Vagina (tissue), 2 donors: Measurements from ENCODE around the gene GRIN3A. TPM values are rescaled to one million over a fixed set of nuclear protein-coding genes. Genes with fewer than 3 reads are reported as not detected.

Source experiments
- DNase-seq, 2 donors: peaks; one replicate each; pipeline ENCODE4 v3.0.0-alpha.2; 2017; ENCODE audit errors: extremely low spot score in 2 of 2
- H3K27ac ChIP-seq: fragments of 200-600 bp; sonication (generic); one replicate; pipeline ENCODE4 v1.5.1; 2019
- H3K27me3 ChIP-seq: fragments of 200-600 bp; sonication (generic); one replicate; pipeline ENCODE4 v1.5.1; 2019
- H3K36me3 ChIP-seq, 2 donors: fragments of 200-600 bp; sonication (generic); one replicate each; pipeline ENCODE4 v1.5.1; 2017 to 2019
- H3K4me1 ChIP-seq: fragments of 200-600 bp; sonication (generic); one replicate; pipeline ENCODE4 v1.5.1; 2019
- H3K4me3 ChIP-seq, 2 donors: fragments of 200-600 bp; sonication (generic); 1 replicate in 1 of 2; 2 replicates in 1 of 2; pipeline ENCODE4 v1.5.1; 2016 to 2019
- H3K9me3 ChIP-seq: fragments of 200-600 bp; sonication (generic); one replicate; pipeline ENCODE4 v1.5.1; 2019
- POLR2A ChIP-seq, 2 donors: fragments of 450-650 bp; IDR thresholded peaks; one replicate each; pipeline ENCODE4 v1.6.1; 2017; ENCODE audit warnings: antibody characterized with exemption in 2 of 2, mild to moderate bottlenecking in 2 of 2, moderate library complexity in 2 of 2
- POLR2AphosphoS5 ChIP-seq, 2 donors: sonication (generic); formaldehyde crosslinking; IDR thresholded peaks; one replicate each; pipeline ENCODE4 v1.9.0; 2017; ENCODE audit warnings: antibody characterized with exemption in 2 of 2, mild to moderate bottlenecking in 2 of 2, low read depth in 1 of 2; ENCODE audit not compliant: insufficient read depth in 1 of 2
- intact Hi-C: fragments of 100-400 bp; cut with DNase I; formaldehyde crosslinking; loops from one replicate; pipeline ENCODE4 v1.15.1; 2023
- total RNA-seq: library from RNA; depleted of rRNA; stranded (reverse); fragments of >200 nt; gene quantifications from one replicate; pipeline ENCODE4 v1.2.3, GENCODE V29; 2016
- TF ChIP-seq, protein P1 (sequence below), 3 experiments: fragments of 450-650 bp in 2 of 3; fragments of 200-600 bp in 1 of 3; sonication (generic) in 1 of 3; IDR thresholded peaks; one replicate each; pipeline ENCODE4 v1.5.1; 2017 to 2019; ENCODE audit warnings: antibody characterized with exemption in 3 of 3, mild to moderate bottlenecking in 2 of 3, moderate library complexity in 2 of 3

GRIN3A gene
- total RNA-seq, 1 donor from 2014 or later, result 1.5 TPM

DNA sequence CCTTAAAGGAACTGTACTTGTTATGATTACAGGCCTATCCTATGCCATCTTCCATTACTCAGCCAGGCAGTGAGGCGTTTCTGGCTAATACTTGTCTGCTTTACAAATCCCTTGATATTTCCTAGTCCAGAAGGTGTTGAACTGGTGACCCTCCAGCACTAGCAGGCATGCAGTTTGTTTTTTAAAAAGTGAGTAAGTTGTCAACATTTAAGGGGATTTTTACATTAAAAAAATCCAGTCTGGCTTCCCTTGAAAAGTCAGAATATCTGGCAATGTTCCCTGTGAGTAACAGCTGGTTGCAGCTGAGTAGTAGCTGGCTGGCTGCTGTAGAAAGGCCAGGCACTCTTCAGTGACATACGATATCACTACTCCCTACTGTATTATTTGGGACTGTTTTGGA lies 21.8 kb downstream of the GRIN3A start:
- no peak overlapping the region for H3K27ac ChIP-seq
- no peak overlapping the region for H3K4me3 ChIP-seq
- DNase-seq, result no peak
- intact Hi-C loops, result no loop called here
- no peaks in the 10 kb centered on the region for H3K4me1 ChIP-seq
- TF ChIP-seq, protein P1, sequence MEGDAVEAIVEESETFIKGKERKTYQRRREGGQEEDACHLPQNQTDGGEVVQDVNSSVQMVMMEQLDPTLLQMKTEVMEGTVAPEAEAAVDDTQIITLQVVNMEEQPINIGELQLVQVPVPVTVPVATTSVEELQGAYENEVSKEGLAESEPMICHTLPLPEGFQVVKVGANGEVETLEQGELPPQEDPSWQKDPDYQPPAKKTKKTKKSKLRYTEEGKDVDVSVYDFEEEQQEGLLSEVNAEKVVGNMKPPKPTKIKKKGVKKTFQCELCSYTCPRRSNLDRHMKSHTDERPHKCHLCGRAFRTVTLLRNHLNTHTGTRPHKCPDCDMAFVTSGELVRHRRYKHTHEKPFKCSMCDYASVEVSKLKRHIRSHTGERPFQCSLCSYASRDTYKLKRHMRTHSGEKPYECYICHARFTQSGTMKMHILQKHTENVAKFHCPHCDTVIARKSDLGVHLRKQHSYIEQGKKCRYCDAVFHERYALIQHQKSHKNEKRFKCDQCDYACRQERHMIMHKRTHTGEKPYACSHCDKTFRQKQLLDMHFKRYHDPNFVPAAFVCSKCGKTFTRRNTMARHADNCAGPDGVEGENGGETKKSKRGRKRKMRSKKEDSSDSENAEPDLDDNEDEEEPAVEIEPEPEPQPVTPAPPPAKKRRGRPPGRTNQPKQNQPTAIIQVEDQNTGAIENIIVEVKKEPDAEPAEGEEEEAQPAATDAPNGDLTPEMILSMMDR (IDR thresholded peaks at IDR 0.05), result no peak
- H3K36me3 ChIP-seq, result no peaks in the 10 kb centered on the region
- H3K9me3 ChIP-seq, result no peaks in the 10 kb centered on the region
- H3K27me3 ChIP-seq, result no peaks in the 10 kb centered on the region

DNA sequence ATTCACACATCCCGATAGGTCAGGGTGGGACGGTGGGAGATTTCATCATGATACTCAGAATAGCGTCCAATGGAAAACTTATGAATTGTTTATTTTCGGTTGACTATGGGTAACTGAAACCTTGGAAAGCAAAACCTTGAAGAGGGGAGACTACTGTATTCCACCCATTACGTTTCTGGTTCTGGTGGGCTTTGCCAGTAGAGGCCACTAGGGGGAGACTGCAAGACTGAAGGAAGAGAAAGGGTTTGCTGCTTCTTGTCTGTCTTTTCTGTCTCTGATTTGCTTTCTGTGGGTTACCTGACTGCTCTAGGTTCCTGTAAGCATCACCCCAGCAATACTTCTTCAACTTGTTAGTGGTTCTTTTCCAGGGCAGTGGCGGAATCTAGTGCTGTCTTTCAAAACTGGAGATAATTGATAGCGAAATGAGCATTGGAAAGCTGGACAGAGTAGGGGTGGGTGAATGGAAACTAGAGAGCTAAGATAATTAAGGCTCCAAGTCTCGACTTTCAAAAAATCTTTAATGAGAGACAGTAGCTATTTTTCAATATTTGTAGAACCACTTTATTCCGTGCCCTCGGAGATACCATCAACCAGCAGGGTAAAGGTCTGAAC lies 27.0 kb downstream of the GRIN3A start:
- no peak overlapping the region for H3K4me3 ChIP-seq
- intact Hi-C loops, result no loop called here
- no peaks in the 10 kb centered on the region for H3K4me1 ChIP-seq
- no peaks in the 10 kb centered on the region for H3K27me3 ChIP-seq
- TF ChIP-seq POLR2AphosphoS5 (IDR thresholded peaks at IDR 0.05; ENCODE audit: insufficient read depth in 1 of 2, low read depth in 1 of 2), result no peak
- TF ChIP-seq, protein P1 (IDR thresholded peaks at IDR 0.05), result no peak
- no peak for DNase-seq
- H3K27ac ChIP-seq, result no peak overlapping the region
- no peaks in the 10 kb centered on the region for H3K9me3 ChIP-seq
- no peaks in the 10 kb centered on the region for H3K36me3 ChIP-seq

DNA sequence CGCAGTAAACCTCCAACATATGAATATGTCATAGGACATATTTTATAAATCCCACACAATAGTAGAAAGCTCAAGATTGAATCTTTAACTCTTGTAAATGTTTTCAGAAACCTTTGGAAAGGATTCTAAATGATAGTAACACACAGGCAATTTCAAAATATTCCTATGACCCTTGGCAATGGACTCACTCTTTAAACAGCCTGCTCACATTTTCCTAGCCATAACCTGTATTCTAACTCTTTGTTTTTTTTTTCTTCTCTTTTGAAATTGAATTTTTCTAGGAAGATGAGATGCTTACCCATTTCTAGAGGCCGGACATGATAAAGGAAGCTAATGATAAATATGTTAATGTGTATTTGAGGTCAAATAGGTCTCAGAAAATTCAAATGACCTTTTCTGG lies 29.6 kb downstream of the GRIN3A start:
- no peak for DNase-seq
- Histone ChIP-seq H3K27me3 (no peaks in the 10 kb centered on the region), H3K4me3 (no peak overlapping the region), H3K27ac (no peak overlapping the region), H3K4me1 (no peaks in the 10 kb centered on the region), H3K36me3 (no peaks in the 10 kb centered on the region), H3K9me3 (no peaks in the 10 kb centered on the region)
- TF ChIP-seq POLR2A (IDR thresholded peaks at IDR 0.05) (no peak), POLR2AphosphoS5 (IDR thresholded peaks at IDR 0.05; ENCODE audit: insufficient read depth in 1 of 2, low read depth in 1 of 2) (no peak)
- TF ChIP-seq, protein P1 (IDR thresholded peaks at IDR 0.05), result no peak
- intact Hi-C loops, result no loop called here

DNA sequence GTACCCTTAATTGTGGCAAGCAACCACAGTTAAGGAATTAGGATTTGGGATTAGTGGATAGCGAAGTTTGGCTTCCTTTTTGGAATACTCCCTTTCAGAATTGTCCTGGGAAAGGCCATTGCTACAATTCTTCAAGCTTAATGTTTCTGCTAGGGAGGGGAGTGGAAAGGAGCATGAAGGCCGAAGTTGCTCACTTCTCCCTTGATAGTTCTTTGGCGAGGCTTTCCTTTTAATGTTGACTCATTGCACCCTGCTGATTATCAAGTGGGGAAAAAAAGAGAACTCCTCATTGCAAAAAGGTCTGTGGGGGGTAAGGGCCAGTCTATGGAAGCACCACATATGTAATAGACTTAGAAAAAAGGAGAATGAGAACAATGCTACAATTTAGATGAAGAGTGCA lies 30.7 kb downstream of the GRIN3A start:
- TF ChIP-seq, protein P1 (IDR thresholded peaks at IDR 0.05), result no peak
- TF ChIP-seq POLR2A (IDR thresholded peaks at IDR 0.05) (no peak), POLR2AphosphoS5 (IDR thresholded peaks at IDR 0.05; ENCODE audit: insufficient read depth in 1 of 2, low read depth in 1 of 2) (no peak)
- no peak overlapping the region for H3K27ac ChIP-seq
- no peaks in the 10 kb centered on the region for H3K36me3 ChIP-seq
- H3K9me3 ChIP-seq, result no peaks in the 10 kb centered on the region
- intact Hi-C loops, result no loop called here
- H3K4me3 ChIP-seq, result no peak overlapping the region
- H3K27me3 ChIP-seq, result no peaks in the 10 kb centered on the region
- H3K4me1 ChIP-seq, result no peaks in the 10 kb centered on the region
- no peak for DNase-seq

DNA sequence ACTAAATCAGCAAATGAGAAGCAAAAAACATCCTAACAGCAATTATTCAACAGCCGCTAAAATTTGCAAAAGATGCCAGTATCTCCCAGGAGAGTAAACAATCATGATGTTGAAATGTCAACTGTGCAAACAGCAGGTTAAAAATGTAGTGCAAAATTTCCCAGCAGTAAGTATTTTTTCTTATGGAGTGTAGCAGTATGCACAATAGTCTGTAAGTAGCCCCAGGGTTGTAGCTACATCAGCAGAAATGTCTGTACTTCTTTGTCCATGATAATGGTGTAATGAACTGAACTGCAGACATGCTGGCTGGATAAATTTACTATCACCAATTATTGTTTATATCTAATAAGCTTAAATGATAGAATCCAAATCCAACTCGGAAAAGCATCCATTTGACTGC lies 31.4 kb downstream of the GRIN3A start:
- H3K4me1 ChIP-seq, result no peaks in the 10 kb centered on the region
- no peaks in the 10 kb centered on the region for H3K27me3 ChIP-seq
- no peaks in the 10 kb centered on the region for H3K36me3 ChIP-seq
- TF ChIP-seq, protein P1 (IDR thresholded peaks at IDR 0.05), result no peak
- TF ChIP-seq POLR2AphosphoS5 (IDR thresholded peaks at IDR 0.05; ENCODE audit: insufficient read depth in 1 of 2, low read depth in 1 of 2) (no peak), POLR2A (IDR thresholded peaks at IDR 0.05) (no peak)
- DNase-seq, result no peak
- no peaks in the 10 kb centered on the region for H3K9me3 ChIP-seq
- intact Hi-C loops, result no loop called here
- no peak overlapping the region for H3K27ac ChIP-seq
- H3K4me3 ChIP-seq, result no peak overlapping the region
